HepG2 (cell line): ENCODE measurements around the gene PLXNA3. TPM values are rescaled to one million over a fixed set of nuclear protein-coding genes. Genes with fewer than 3 reads are reported as not detected.
A peak's percentile ranks its signal among the peaks of the same experiment; 100 is the strongest.

Experiments
- ATRX ChIP-seq: sonication (generic); formaldehyde crosslinking; IDR thresholded peaks from 2 replicates; pipeline ENCODE4 v1.4.0; 2020; ENCODE audit warnings: missing genetic modification reagents, borderline replicate concordance
- HES4 ChIP-seq: sonication (generic); formaldehyde crosslinking; IDR thresholded peaks from 2 replicates; pipeline ENCODE4 v1.9.0; 2021; ENCODE audit warnings: mild to moderate bottlenecking, missing genetic modification reagents, borderline replicate concordance
- HNRNPH1 ChIP-seq: fragments of 200-400 bp; formaldehyde crosslinking; optimal IDR thresholded peaks from 2 replicates; pipeline ENCODE3; 2017; ENCODE audit warnings: mild to moderate bottlenecking, low read depth, low read length
- JARID2 ChIP-seq: sonication (generic); formaldehyde crosslinking; IDR thresholded peaks from 2 replicates; pipeline ENCODE4 v1.8.1; 2023; ENCODE audit warnings: missing genetic modification reagents, inconsistent platforms; ENCODE audit not compliant: insufficient replicate concordance
- KLF15 ChIP-seq: sonication (generic); formaldehyde crosslinking; IDR thresholded peaks from 2 replicates; pipeline ENCODE4 v1.8.1; 2023; ENCODE audit warnings: borderline replicate concordance, mild to moderate bottlenecking, inconsistent platforms, missing genetic modification reagents, mixed read lengths
- MEF2D ChIP-seq: sonication (generic); formaldehyde crosslinking; IDR thresholded peaks from 2 replicates; pipeline ENCODE4 v1.5.1; 2020; ENCODE audit warnings: mild to moderate bottlenecking, missing genetic modification reagents
- NFE2 ChIP-seq: sonication (generic); formaldehyde crosslinking; IDR thresholded peaks from 2 replicates; pipeline ENCODE4 v1.4.0; 2020; ENCODE audit warnings: missing genetic modification reagents
- NR3C1 ChIP-seq: sonication (generic); formaldehyde crosslinking; IDR thresholded peaks from 2 replicates; pipeline ENCODE4 v1.4.0; 2020; ENCODE audit warnings: missing genetic modification reagents
- PAX8 ChIP-seq: sonication (generic); formaldehyde crosslinking; IDR thresholded peaks from 2 replicates; pipeline ENCODE4 v1.8.0; 2022; ENCODE audit warnings: mild to moderate bottlenecking, missing genetic modification reagents, borderline replicate concordance
- PCBP2 ChIP-seq: fragments of 200-400 bp; formaldehyde crosslinking; optimal IDR thresholded peaks from 2 replicates; pipeline ENCODE3; 2018; ENCODE audit warnings: low read length, low read depth; ENCODE audit not compliant: poor library complexity, severe bottlenecking
- POLR2A ChIP-seq, 2 experiments: IDR thresholded peaks; 2 replicates each; pipeline ENCODE4 v1.6.1; 2011; ENCODE audit warnings: low read depth in 2 of 2, low read length in 2 of 2, mild to moderate bottlenecking in 1 of 2, moderate library complexity in 1 of 2; ENCODE audit not compliant: insufficient read depth in 1 of 2
- PRPF4 ChIP-seq: fragments of 200-400 bp; formaldehyde crosslinking; IDR thresholded peaks from 2 replicates; pipeline ENCODE4 v1.6.1; 2016; ENCODE audit warnings: low read length, low read depth; ENCODE audit not compliant: poor library complexity, severe bottlenecking
- SETDB1 ChIP-seq: sonication (generic); formaldehyde crosslinking; IDR thresholded peaks from 2 replicates; pipeline ENCODE4 v1.5.1; 2020; ENCODE audit warnings: missing genetic modification reagents, mild to moderate bottlenecking, borderline replicate concordance
- SNAI1 ChIP-seq: sonication (generic); formaldehyde crosslinking; IDR thresholded peaks from 2 replicates; pipeline ENCODE4 v1.5.0; 2020; ENCODE audit warnings: mild to moderate bottlenecking, missing genetic modification reagents, borderline replicate concordance
- SPEN ChIP-seq: sonication (generic); formaldehyde crosslinking; IDR thresholded peaks from 2 replicates; pipeline ENCODE4 v1.5.1; 2020; ENCODE audit warnings: low read depth, mild to moderate bottlenecking, missing genetic modification reagents
- ZMAT3 ChIP-seq: sonication (generic); formaldehyde crosslinking; conservative IDR thresholded peaks from 2 replicates; pipeline ENCODE4 v1.7.0; 2021; ENCODE audit warnings: missing genetic modification reagents
- ZNF317 ChIP-seq: sonication (generic); formaldehyde crosslinking; IDR thresholded peaks from 2 replicates; pipeline ENCODE4 v1.5.0; 2020; ENCODE audit warnings: mild to moderate bottlenecking, missing genetic modification reagents
- ZNF616 ChIP-seq: sonication (generic); formaldehyde crosslinking; IDR thresholded peaks from 2 replicates; pipeline ENCODE4 v1.5.0; 2020; ENCODE audit warnings: low read depth, mild to moderate bottlenecking, missing genetic modification reagents
- ZNF720 ChIP-seq: sonication (generic); formaldehyde crosslinking; IDR thresholded peaks from 2 replicates; pipeline ENCODE4 v1.4.0; 2020; ENCODE audit warnings: missing genetic modification reagents
- polyA plus RNA-seq, 8 experiments: library from polyadenylated mRNA; depleted of rRNA in 3 of 8; stranded (reverse) in 7 of 8; unstranded in 1 of 8; fragments of >200 nt; fragmentation: Illumina TruSeq in 4 of 8; extraction: Trizol in 4 of 8; gene quantifications; 2 replicates each; pipeline versions ENCODE4 v1.2.1 to v1.2.3, GENCODE V29; 2011 to 2016; ENCODE audit warnings: low read depth in 4 of 8, missing spikeins in 1 of 8, mixed read lengths in 1 of 8; ENCODE audit not compliant: insufficient read depth in 1 of 8
- total RNA-seq, 5 experiments: library from RNA; depleted of rRNA; stranded (reverse); fragments of >200 nt; fragmentation: Illumina TruSeq; extraction: Trizol; gene quantifications; 2 replicates each; pipeline ENCODE4 v1.2.3, GENCODE V29; 2016; ENCODE audit warnings: low read depth in 1 of 5
- TF ChIP-seq, protein P1 (sequence below): sonication (generic); formaldehyde crosslinking; IDR thresholded peaks from 2 replicates; pipeline ENCODE4 v1.5.0; 2020; ENCODE audit warnings: missing genetic modification reagents
- TF ChIP-seq, protein P2 (sequence below): IDR thresholded peaks from 2 replicates; pipeline ENCODE4 v1.6.1; 2016; ENCODE audit warnings: low read depth
- TF ChIP-seq, protein P3 (sequence below): sonication (generic); formaldehyde crosslinking; IDR thresholded peaks from 2 replicates; pipeline ENCODE4 v1.4.0; 2020; ENCODE audit warnings: missing genetic modification reagents, borderline replicate concordance
- TF ChIP-seq, protein P4 (sequence below): sonication (generic); formaldehyde crosslinking; IDR thresholded peaks from 2 replicates; pipeline ENCODE4 v1.5.0; 2020; ENCODE audit warnings: mild to moderate bottlenecking, low read depth, missing genetic modification reagents, borderline replicate concordance
- TF ChIP-seq, protein P5 (sequence below): sonication (generic); formaldehyde crosslinking; IDR thresholded peaks from 2 replicates; pipeline ENCODE4 v1.8.1; 2023; ENCODE audit warnings: mild to moderate bottlenecking, missing genetic modification reagents, borderline replicate concordance

Gene PLXNA3
- total and polyA plus RNA-seq, 2 of the 13 experiments (the other 11 are each of a cell fraction or from before 2014, with no cell fraction given): 5.8 to 20.6 TPM

DNA sequence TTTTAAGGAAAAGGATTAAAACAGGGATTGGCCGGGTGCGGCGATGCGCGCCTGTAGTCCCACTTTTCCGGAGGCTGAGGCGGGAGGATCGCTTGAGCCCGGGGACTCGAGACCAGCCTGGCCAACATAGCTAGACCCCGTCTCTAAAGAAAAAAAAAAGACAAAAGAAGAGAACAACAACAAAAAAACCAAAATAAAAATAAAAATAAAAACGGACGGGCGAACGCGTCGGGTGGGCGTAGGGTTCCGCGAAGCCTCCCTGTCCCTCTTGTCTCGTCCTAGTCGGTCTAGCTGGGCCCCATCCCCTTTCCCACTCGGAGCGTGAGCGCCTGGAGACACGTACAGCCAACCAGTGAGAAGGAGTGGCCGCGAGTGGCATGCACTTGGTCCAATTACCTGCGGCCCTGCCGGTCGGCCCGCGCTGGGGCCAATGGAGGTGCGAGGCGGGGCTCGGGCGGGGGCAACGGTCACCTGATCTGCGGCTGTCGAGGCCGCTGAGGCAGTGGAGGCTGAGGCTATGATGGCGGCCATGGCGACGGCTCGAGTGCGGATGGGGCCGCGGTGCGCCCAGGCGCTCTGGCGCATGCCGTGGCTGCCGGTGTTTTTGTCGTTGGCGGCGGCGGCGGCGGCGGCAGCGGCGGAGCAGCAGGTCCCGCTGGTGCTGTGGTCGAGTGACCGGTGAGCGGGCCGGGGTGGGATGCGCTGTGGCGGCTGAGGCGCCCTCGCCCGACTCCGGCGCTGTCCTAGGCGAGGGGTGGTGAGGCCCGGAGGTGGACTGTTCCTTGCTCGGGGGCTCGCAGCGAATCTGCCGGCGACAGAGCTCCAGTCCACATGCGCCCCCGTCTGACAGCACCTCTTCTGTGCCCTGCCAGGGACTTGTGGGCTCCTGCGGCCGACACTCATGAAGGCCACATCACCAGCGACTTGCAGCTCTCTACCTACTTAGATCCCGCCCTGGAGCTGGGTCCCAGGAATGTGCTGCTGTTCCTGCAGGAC, 29.6 kb upstream of the PLXNA3 start, which contains the start of gene ATP6AP1 (continued):
- TF ChIP-seq, protein P1, sequence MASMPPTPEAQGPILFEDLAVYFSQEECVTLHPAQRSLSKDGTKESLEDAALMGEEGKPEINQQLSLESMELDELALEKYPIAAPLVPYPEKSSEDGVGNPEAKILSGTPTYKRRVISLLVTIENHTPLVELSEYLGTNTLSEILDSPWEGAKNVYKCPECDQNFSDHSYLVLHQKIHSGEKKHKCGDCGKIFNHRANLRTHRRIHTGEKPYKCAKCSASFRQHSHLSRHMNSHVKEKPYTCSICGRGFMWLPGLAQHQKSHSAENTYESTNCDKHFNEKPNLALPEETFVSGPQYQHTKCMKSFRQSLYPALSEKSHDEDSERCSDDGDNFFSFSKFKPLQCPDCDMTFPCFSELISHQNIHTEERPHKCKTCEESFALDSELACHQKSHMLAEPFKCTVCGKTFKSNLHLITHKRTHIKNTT: no peak
- TF ChIP-seq, protein P2, sequence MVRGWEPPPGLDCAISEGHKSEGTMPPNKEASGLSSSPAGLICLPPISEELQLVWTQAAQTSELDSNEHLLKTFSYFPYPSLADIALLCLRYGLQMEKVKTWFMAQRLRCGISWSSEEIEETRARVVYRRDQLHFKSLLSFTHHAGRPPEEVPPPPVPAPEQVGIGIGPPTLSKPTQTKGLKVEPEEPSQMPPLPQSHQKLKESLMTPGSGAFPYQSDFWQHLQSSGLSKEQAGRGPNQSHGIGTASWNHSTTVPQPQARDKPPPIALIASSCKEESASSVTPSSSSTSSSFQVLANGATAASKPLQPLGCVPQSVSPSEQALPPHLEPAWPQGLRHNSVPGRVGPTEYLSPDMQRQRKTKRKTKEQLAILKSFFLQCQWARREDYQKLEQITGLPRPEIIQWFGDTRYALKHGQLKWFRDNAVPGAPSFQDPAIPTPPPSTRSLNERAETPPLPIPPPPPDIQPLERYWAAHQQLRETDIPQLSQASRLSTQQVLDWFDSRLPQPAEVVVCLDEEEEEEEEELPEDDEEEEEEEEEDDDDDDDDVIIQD (CRISPR knock-in tag): no peak
- TF ChIP-seq SETDB1 (CRISPR knock-in tag): no peak
- TF ChIP-seq PRPF4: no peak
- TF ChIP-seq HES4: no peak
- TF ChIP-seq ATRX (CRISPR knock-in tag): no peak
- no peak for TF ChIP-seq KLF15 (CRISPR knock-in tag)
- no peak for TF ChIP-seq HNRNPH1
- TF ChIP-seq NFE2 (CRISPR knock-in tag): no peak
- TF ChIP-seq POLR2A (IDR thresholded peaks at IDR 0.05; ENCODE audit: insufficient read depth in 1 of 2, low read depth in 2 of 2, low read length in 2 of 2): no peak
- no peak for TF ChIP-seq MEF2D (CRISPR knock-in tag)
- no peak for TF ChIP-seq PAX8
- no peak for TF ChIP-seq PCBP2
- TF ChIP-seq, protein P3, sequence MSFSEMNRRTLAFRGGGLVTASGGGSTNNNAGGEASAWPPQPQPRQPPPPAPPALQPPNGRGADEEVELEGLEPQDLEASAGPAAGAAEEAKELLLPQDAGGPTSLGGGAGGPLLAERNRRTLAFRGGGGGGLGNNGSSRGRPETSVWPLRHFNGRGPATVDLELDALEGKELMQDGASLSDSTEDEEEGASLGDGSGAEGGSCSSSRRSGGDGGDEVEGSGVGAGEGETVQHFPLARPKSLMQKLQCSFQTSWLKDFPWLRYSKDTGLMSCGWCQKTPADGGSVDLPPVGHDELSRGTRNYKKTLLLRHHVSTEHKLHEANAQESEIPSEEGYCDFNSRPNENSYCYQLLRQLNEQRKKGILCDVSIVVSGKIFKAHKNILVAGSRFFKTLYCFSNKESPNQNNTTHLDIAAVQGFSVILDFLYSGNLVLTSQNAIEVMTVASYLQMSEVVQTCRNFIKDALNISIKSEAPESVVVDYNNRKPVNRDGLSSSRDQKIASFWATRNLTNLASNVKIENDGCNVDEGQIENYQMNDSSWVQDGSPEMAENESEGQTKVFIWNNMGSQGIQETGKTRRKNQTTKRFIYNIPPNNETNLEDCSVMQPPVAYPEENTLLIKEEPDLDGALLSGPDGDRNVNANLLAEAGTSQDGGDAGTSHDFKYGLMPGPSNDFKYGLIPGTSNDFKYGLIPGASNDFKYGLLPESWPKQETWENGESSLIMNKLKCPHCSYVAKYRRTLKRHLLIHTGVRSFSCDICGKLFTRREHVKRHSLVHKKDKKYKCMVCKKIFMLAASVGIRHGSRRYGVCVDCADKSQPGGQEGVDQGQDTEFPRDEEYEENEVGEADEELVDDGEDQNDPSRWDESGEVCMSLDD: no peak
- no peak for TF ChIP-seq ZNF317 (CRISPR knock-in tag)
- TF ChIP-seq ZMAT3 (CRISPR knock-in tag): no peak
- TF ChIP-seq, protein P4, sequence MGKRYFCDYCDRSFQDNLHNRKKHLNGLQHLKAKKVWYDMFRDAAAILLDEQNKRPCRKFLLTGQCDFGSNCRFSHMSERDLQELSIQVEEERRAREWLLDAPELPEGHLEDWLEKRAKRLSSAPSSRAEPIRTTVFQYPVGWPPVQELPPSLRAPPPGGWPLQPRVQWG (CRISPR knock-in tag): no peak
- TF ChIP-seq ZNF616 (CRISPR knock-in tag): no peak
- no peak for TF ChIP-seq NR3C1 (CRISPR knock-in tag)
- TF ChIP-seq SNAI1 (CRISPR knock-in tag): no peak
- TF ChIP-seq ZNF720 (CRISPR knock-in tag): no peak
- no peak for TF ChIP-seq JARID2
- TF ChIP-seq, protein P5, sequence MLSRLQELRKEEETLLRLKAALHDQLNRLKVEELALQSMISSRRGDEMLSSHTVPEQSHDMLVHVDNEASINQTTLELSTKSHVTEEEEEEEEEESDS (CRISPR knock-in tag): no peak
- peak; percentile 65; the same call in 1 of the 2 replicates for TF ChIP-seq SPEN (CRISPR knock-in tag)
